ENCODE results near the gene EFNA2. TPM values are rescaled to one million over a fixed set of nuclear protein-coding genes. Genes with fewer than 3 reads are reported as not detected.

EFNA2 gene
- total RNA-seq, 1 experiment from 2014 or later: 1.5 TPM

Other genes with a start within 250 kb of the EFNA2 start
- 2.3 and 3.3 TPM in 2 replicates for gene ABCA7, start 245.8 kb upstream of the EFNA2 start, total RNA-seq (2014; rRNA removed; shearing (Covaris generic))
- gene ARHGAP45, start 218.7 kb upstream of the EFNA2 start, total RNA-seq (2014; rRNA removed; shearing (Covaris generic)): 3.3 and 4.9 TPM in 2 replicates
- 132 and 150 TPM in 2 replicates for gene POLR2E, start 190.5 kb upstream of the EFNA2 start, total RNA-seq (2014; rRNA removed; shearing (Covaris generic))
- gene GPX4, start 181.9 kb upstream of the EFNA2 start, total RNA-seq (2014; rRNA removed; shearing (Covaris generic)): 252 and 258 TPM in 2 replicates
- gene SBNO2, start 111.6 kb upstream of the EFNA2 start, total RNA-seq (2014; rRNA removed; shearing (Covaris generic)): 18.8 and 21.1 TPM in 2 replicates
- gene STK11, start 80.1 kb upstream of the EFNA2 start, total RNA-seq (2014; rRNA removed; shearing (Covaris generic)): 44.2 and 47.8 TPM in 2 replicates
- gene CBARP, start 47.9 kb upstream of the EFNA2 start, total RNA-seq (2014; rRNA removed; shearing (Covaris generic)): 2.3 and 3.7 TPM in 2 replicates
- gene ATP5F1D, start 44.1 kb upstream of the EFNA2 start, total RNA-seq (2014; rRNA removed; shearing (Covaris generic)): 30.3 and 36.6 TPM in 2 replicates
- gene MIDN, start 37.3 kb upstream of the EFNA2 start, total RNA-seq (2014; rRNA removed; shearing (Covaris generic)): 4.6 and 8.8 TPM in 2 replicates
- gene CIRBP, start 16.5 kb upstream of the EFNA2 start, total RNA-seq (2014; rRNA removed; shearing (Covaris generic)): 93.9 and 95.0 TPM in 2 replicates
- 81.1 and 89.7 TPM in 2 replicates for gene FAM174C, start 10.3 kb upstream of the EFNA2 start, total RNA-seq (2014; rRNA removed; shearing (Covaris generic))
- gene NDUFS7, start 98.0 kb downstream of the EFNA2 start, total RNA-seq (2014; rRNA removed; shearing (Covaris generic)): 44.2 and 59.3 TPM in 2 replicates
- 16.4 and 21.6 TPM in 2 replicates for gene GAMT, start 115.7 kb downstream of the EFNA2 start, total RNA-seq (2014; rRNA removed; shearing (Covaris generic))
- gene DAZAP1, start 121.7 kb downstream of the EFNA2 start, total RNA-seq (2014; rRNA removed; shearing (Covaris generic)): 65.5 and 71.7 TPM in 2 replicates
- gene RPS15, start 152.5 kb downstream of the EFNA2 start, total RNA-seq (2014; rRNA removed; shearing (Covaris generic)): 1,300 and 1,363 TPM in 2 replicates
- gene APC2, start 164.2 kb downstream of the EFNA2 start, total RNA-seq (2014; rRNA removed; shearing (Covaris generic)): 1.8 and 2.0 TPM in 2 replicates
- 18.6 and 20.0 TPM in 2 replicates for gene C19orf25, start 193.3 kb downstream of the EFNA2 start, total RNA-seq (2014; rRNA removed; shearing (Covaris generic))
- gene PCSK4, start 204.5 kb downstream of the EFNA2 start, total RNA-seq (2014; rRNA removed; shearing (Covaris generic)): 1.9 TPM in 2 replicates
- 3.2 and 4.5 TPM in 2 replicates for gene REEP6, start 205.3 kb downstream of the EFNA2 start, total RNA-seq (2014; rRNA removed; shearing (Covaris generic))
- gene ADAMTSL5, start 227.1 kb downstream of the EFNA2 start, total RNA-seq (2014; rRNA removed; shearing (Covaris generic)): 2.8 and 4.4 TPM in 2 replicates
- not detected in 2 replicates for gene PLK5, start 238.2 kb downstream of the EFNA2 start, total RNA-seq (2014; rRNA removed; shearing (Covaris generic))

Data from SK-MEL-5 (cell line).